GM12875 (cell line): Measurements from ENCODE around the gene RALGPS2.

Experiments used
- H3K4me3 ChIP-seq: one replicate; pipeline ENCODE4 v1.5.1; 2011; ENCODE audit warnings: low read depth, low read length, control low read depth
- CTCF ChIP-seq: IDR thresholded peaks from 2 replicates; pipeline ENCODE4 v1.5.1; 2011; ENCODE audit warnings: low read depth, mild to moderate bottlenecking, control low read depth, inconsistent platforms, low read length, moderate library complexity, borderline replicate concordance; ENCODE audit not compliant: insufficient read depth

Gene RALGPS2

GRCh38 chr1:178934546-178934945 is 209.5 kb downstream of the RALGPS2 start:
- no peak for TF ChIP-seq CTCF
- no peak overlapping the region for H3K4me3 ChIP-seq

GRCh38 chr1:178935610-178936009 is 210.6 kb downstream of the RALGPS2 start:
- no peak for TF ChIP-seq CTCF
- no peak overlapping the region for H3K4me3 ChIP-seq

GRCh38 chr1:178937695-178938094 is 212.7 kb downstream of the RALGPS2 start:
- TF ChIP-seq CTCF, result no peak
- no peak overlapping the region for H3K4me3 ChIP-seq

- TF ChIP-seq CTCF, result no peak
- H3K4me3 ChIP-seq, result no peak overlapping the region
Measured at GRCh38 chr1:178938101-178938958, 213.3 kb downstream of the RALGPS2 start.

GRCh38 chr1:178938959-178939317 is 213.9 kb downstream of the RALGPS2 start:
- H3K4me3 ChIP-seq, result no peak overlapping the region

GRCh38 chr1:178939338-178940067 is 214.5 kb downstream of the RALGPS2 start:
- no peak for TF ChIP-seq CTCF
- H3K4me3 ChIP-seq, result no peak overlapping the region

More at GRCh38 chr1:178938959-178939317, 213.9 kb downstream of the RALGPS2 start:
- TF ChIP-seq CTCF, result no peak
